DND-41 (cell line): ENCODE results near the gene OR8B2.
"Not testable (repeated sequence)": the region's sequence is repeated elsewhere in the genome, so short reads cannot be mapped to it uniquely, and the experiment has no call there.

Experiments used
- ATAC-seq: fragments of 200-7000 bp; cut with Tn5 transposase; 3 replicates; pipeline ENCODE4 v1.9.1; 2021; ENCODE audit warnings: low read depth; ENCODE audit not compliant: insufficient read depth
- DNase-seq: peaks from one replicate; pipeline ENCODE4 v3.0.0-alpha.2; 2020
- H2AFZ ChIP-seq: 2 replicates; pipeline ENCODE4 v1.6.0; 2012; ENCODE audit warnings: low read depth, low read length
- H3K27ac ChIP-seq: 2 replicates; pipeline ENCODE4 v1.5.1; 2012; ENCODE audit warnings: low read length, inconsistent platforms
- H3K27me3 ChIP-seq: fragments of 200-600 bp; sonication (generic); 2 replicates; pipeline ENCODE4 v1.6.0; 2012; ENCODE audit warnings: low read length, mild to moderate bottlenecking, inconsistent platforms; ENCODE audit not compliant: insufficient read depth, poor library complexity
- H3K36me3 ChIP-seq: 2 replicates; pipeline ENCODE4 v1.5.1; 2012; ENCODE audit warnings: low read length, inconsistent platforms; ENCODE audit not compliant: insufficient read depth
- H3K4me1 ChIP-seq: 2 replicates; pipeline ENCODE4 v1.5.1; 2012; ENCODE audit warnings: mild to moderate bottlenecking, low read length; ENCODE audit not compliant: insufficient read depth
- H3K4me2 ChIP-seq: 2 replicates; pipeline ENCODE4 v1.6.0; 2012; ENCODE audit warnings: mild to moderate bottlenecking, moderate library complexity, low read length, inconsistent platforms; ENCODE audit not compliant: insufficient read depth
- H3K4me3 ChIP-seq, 2 experiments: fragments of 200-600 bp in 1 of 2; shearing (Covaris generic) in 1 of 2; 2 replicates each; pipeline ENCODE4 v1.5.1; 2012 to 2016; ENCODE audit warnings: inconsistent platforms in 2 of 2, low read length in 2 of 2, mild to moderate bottlenecking in 2 of 2, low read depth in 1 of 2, moderate library complexity in 1 of 2
- H3K79me2 ChIP-seq: 2 replicates; pipeline ENCODE4 v1.6.0; 2012; ENCODE audit warnings: low read length, inconsistent platforms; ENCODE audit not compliant: insufficient read depth
- H3K9ac ChIP-seq: 2 replicates; pipeline ENCODE4 v1.6.0; 2012; ENCODE audit warnings: low read depth, mild to moderate bottlenecking, inconsistent platforms, low read length, moderate library complexity
- H3K9me3 ChIP-seq: 2 replicates; pipeline ENCODE4 v1.5.1; 2012; ENCODE audit warnings: low read length, moderate library complexity, mild to moderate bottlenecking, inconsistent platforms; ENCODE audit not compliant: insufficient read depth, severe bottlenecking
- H4K20me1 ChIP-seq: 2 replicates; pipeline ENCODE4 v1.6.0; 2012; ENCODE audit warnings: low read length; ENCODE audit not compliant: insufficient read depth
- EZH2 ChIP-seq: IDR thresholded peaks from 3 replicates; pipeline ENCODE4 v1.6.1; 2012; ENCODE audit warnings: borderline replicate concordance, low read depth, mild to moderate bottlenecking, moderate library complexity, low read length, inconsistent platforms; ENCODE audit not compliant: severe bottlenecking
- TF ChIP-seq, protein P1 (sequence below): IDR thresholded peaks from 2 replicates; pipeline ENCODE4 v1.5.1; 2012; ENCODE audit warnings: borderline replicate concordance, low read length, moderate library complexity, mild to moderate bottlenecking; ENCODE audit not compliant: poor library complexity, severe bottlenecking; ENCODE audit errors: extremely low read depth

Gene OR8B2

DNA sequence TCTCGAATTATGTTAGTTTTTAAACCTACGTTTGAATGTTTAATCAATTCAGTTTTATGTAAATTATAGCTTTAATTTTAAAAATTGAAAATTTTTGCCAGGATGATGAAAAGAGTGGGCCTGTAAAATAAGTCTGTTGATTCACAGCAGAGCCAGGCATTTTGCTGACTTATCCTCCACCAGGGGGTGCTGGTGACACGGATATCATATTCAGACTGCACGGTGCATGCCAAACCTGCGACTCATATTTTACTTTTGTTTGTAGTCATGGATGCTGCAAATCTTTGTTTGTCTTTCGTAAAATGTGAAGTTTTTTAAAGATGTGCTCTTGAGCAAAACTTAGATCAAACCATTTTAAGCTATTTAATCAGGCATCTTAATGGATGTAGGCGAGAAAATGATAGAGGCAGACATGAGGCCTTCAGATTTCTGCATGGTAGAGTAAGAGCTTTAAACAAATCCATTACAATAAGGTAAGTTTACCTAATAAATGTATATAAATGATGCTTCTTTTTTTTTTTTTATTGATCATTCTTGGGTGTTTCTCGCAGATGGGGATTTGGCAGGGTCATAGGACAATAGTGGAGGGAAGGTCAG is 18.1 kb upstream of the OR8B2 start:
- no peak overlapping the region for H3K4me3 ChIP-seq
- no peak overlapping the region for H3K9ac ChIP-seq
- no peaks in the 10 kb centered on the region for H3K79me2 ChIP-seq
- ATAC-seq (peak; percentile 78), DNase-seq (peak; percentile 55)
- H3K4me2 ChIP-seq, result no peak overlapping the region
- TF ChIP-seq, protein P1, sequence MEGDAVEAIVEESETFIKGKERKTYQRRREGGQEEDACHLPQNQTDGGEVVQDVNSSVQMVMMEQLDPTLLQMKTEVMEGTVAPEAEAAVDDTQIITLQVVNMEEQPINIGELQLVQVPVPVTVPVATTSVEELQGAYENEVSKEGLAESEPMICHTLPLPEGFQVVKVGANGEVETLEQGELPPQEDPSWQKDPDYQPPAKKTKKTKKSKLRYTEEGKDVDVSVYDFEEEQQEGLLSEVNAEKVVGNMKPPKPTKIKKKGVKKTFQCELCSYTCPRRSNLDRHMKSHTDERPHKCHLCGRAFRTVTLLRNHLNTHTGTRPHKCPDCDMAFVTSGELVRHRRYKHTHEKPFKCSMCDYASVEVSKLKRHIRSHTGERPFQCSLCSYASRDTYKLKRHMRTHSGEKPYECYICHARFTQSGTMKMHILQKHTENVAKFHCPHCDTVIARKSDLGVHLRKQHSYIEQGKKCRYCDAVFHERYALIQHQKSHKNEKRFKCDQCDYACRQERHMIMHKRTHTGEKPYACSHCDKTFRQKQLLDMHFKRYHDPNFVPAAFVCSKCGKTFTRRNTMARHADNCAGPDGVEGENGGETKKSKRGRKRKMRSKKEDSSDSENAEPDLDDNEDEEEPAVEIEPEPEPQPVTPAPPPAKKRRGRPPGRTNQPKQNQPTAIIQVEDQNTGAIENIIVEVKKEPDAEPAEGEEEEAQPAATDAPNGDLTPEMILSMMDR, result peak; percentile 78
- no peak for TF ChIP-seq EZH2
- no peaks in the 10 kb centered on the region for H3K9me3 ChIP-seq
- no peaks in the 10 kb centered on the region for H4K20me1 ChIP-seq
- no peak overlapping the region for H3K27ac ChIP-seq
- no peaks in the 10 kb centered on the region for H3K36me3 ChIP-seq
- H3K4me1 ChIP-seq, result no peaks in the 10 kb centered on the region
- H3K27me3 ChIP-seq, result peaks cover 3% of the 10 kb centered on the region
- H2AFZ ChIP-seq, result no peak overlapping the region

DNA sequence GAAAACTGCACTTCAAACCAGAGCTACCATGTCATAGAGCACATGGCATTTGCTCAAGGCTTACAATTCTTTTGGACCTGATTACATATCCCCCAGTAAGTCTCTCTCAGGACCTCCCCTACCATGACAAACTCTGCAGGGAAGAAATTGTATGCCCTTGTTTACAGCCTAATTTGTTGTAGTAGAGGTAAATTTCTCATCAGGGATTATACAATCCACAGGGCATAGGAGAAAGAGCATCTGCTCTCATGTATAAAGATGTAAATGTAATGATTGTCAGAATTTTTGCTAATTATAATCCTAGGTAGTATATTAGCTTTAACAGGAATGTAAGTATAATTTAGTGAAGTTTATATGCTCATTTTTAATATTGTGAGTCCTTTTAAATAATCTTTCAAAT is 14.6 kb upstream of the OR8B2 start, which contains the start of gene OR8B3:
Gene OR8B3 (minus strand): TSS at position 101 of the 400 bp plus-strand sequence. CDS start 1,673 bp downstream, outside the sequence.
- Histone ChIP-seq H3K9me3 (no peaks in the 10 kb centered on the region), H3K27me3 (no peaks in the 10 kb centered on the region), H3K4me2 (no peak within 1 kb of the TSS), H3K27ac (no peak within 1 kb of the TSS), H3K4me1 (no peaks in the 10 kb centered on the region), H3K79me2 (no peaks in the 10 kb centered on the region), H3K4me3 (no peak within 1 kb of the TSS), H4K20me1 (no peaks in the 10 kb centered on the region), H3K36me3 (no peaks in the 10 kb centered on the region), H3K9ac (no peak within 1 kb of the TSS), H2AFZ (no peak within 1 kb of the TSS)
- no peak for DNase-seq
- no peak for ATAC-seq
- no peak for TF ChIP-seq EZH2
- TF ChIP-seq, protein P1, result no peak

DNA sequence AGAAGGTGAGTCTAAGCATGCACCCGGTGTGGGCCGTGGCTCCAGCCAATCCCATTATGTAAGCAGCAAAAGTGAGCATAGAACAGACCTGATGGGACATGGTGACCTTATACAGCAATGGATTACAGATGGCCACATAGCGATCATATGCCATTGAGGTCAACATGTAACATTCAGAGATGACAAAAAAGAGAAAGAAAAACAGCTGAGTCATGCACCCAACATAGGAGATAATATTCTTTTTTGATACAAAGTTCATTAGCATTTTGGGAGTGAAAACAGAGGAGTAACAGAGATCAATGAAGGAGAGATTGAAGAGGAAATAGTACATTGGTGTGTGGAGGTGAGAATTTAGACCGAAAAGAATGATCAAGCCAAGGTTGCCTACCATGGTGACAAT is 12.5 kb upstream of the OR8B2 start:
- H3K79me2 ChIP-seq, H3K36me3 ChIP-seq, H3K27ac ChIP-seq, H3K4me3 ChIP-seq, H3K27me3 ChIP-seq, H3K9me3 ChIP-seq, H3K9ac ChIP-seq, ATAC-seq, H3K4me2 ChIP-seq, DNase-seq, H2AFZ ChIP-seq, H3K4me1 ChIP-seq, H4K20me1 ChIP-seq: not testable (repeated sequence)

DNA sequence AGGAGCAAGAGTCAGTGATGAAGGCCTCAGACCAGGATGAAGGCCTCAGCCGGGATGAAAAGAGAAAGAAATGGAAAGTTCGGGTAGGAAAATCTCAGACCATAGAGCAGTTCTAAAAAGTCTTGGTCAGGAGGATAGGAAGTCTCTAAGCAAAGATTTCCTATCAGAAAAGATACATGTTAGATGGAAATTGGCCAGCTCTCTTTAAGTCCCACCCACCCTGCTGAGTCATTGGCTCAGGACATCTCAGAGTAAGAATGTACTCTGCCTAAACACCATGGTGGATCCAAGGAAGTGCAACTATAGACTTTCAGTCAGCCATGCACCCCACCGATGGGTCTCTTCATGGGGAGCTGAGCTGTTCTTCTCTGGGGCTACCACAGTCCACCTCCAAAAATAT is 10.1 kb upstream of the OR8B2 start:
- DNase-seq (no peak), ATAC-seq (no peak)
- Histone ChIP-seq H3K79me2 (no peaks in the 10 kb centered on the region), H4K20me1 (no peaks in the 10 kb centered on the region), H3K4me3 (no peak overlapping the region), H3K4me1 (no peaks in the 10 kb centered on the region), H3K4me2 (no peak overlapping the region), H3K36me3 (no peaks in the 10 kb centered on the region), H3K9ac (no peak overlapping the region), H3K9me3 (no peaks in the 10 kb centered on the region), H3K27ac (no peak overlapping the region), H2AFZ (no peak overlapping the region), H3K27me3 (no peaks in the 10 kb centered on the region)
- TF ChIP-seq EZH2, result no peak
- TF ChIP-seq, protein P1, result no peak

DNA sequence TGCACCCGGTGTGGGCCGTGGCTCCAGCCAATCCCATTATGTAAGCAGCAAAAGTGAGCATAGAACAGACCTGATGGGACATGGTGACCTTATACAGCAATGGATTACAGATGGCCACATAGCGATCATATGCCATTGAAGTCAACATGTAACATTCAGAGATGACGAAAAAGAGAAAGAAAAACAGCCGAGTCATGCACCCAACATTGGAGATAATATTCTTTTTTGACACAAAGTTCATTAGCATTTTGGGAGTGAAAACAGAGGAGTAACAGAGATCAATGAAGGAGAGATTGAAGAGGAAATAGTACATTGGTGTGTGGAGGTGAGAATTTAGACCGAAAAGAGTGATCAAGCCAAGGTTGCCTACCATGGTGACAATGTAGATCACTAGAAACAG is 1.4 kb downstream of the OR8B2 start:
- not testable (repeated sequence) for ATAC-seq, DNase-seq, H3K4me3 ChIP-seq, H3K79me2 ChIP-seq, H3K27ac ChIP-seq, H3K9ac ChIP-seq, H3K27me3 ChIP-seq, H4K20me1 ChIP-seq, H3K36me3 ChIP-seq, H3K4me2 ChIP-seq, H3K9me3 ChIP-seq, H2AFZ ChIP-seq, H3K4me1 ChIP-seq
